HepG2 (cell line): ENCODE data around the gene KIAA0232. TPM values are rescaled to one million over a fixed set of nuclear protein-coding genes. Genes with fewer than 3 reads are reported as not detected.

ENCODE experiments used
- GLI4 ChIP-seq: sonication (generic); formaldehyde crosslinking; IDR thresholded peaks from 2 replicates; pipeline ENCODE4 v1.5.1; 2020; ENCODE audit warnings: missing genetic modification reagents, mild to moderate bottlenecking, moderate library complexity, borderline replicate concordance
- KLF15 ChIP-seq: sonication (generic); formaldehyde crosslinking; IDR thresholded peaks from 2 replicates; pipeline ENCODE4 v1.8.1; 2023; ENCODE audit warnings: borderline replicate concordance, mild to moderate bottlenecking, inconsistent platforms, missing genetic modification reagents, mixed read lengths
- SALL2 ChIP-seq: sonication (generic); formaldehyde crosslinking; IDR thresholded peaks from 2 replicates; pipeline ENCODE4 v1.8.1; 2023; ENCODE audit warnings: mild to moderate bottlenecking, missing genetic modification reagents, inconsistent platforms
- SATB2 ChIP-seq: sonication (generic); formaldehyde crosslinking; IDR thresholded peaks from 2 replicates; pipeline ENCODE4 v1.5.0; 2020; ENCODE audit warnings: missing genetic modification reagents
- SOX6 ChIP-seq, 2 experiments: fragments of 450-650 bp in 1 of 2; sonication (generic) in 1 of 2; formaldehyde crosslinking in 1 of 2; IDR thresholded peaks; 2 replicates each; pipeline versions ENCODE4 v1.4.0 to v1.6.1; 2017 to 2020; ENCODE audit warnings: antibody characterized with exemption in 1 of 2, mild to moderate bottlenecking in 1 of 2, missing genetic modification reagents in 1 of 2
- ZNF275 ChIP-seq: sonication (generic); formaldehyde crosslinking; IDR thresholded peaks from 2 replicates; pipeline ENCODE4 v1.8.0; 2022; ENCODE audit warnings: missing genetic modification reagents, mild to moderate bottlenecking, inconsistent platforms, borderline replicate concordance
- ZNF407 ChIP-seq: sonication (generic); formaldehyde crosslinking; IDR thresholded peaks from one replicate; pipeline ENCODE4 v1.5.1; 2020; ENCODE audit warnings: mild to moderate bottlenecking, missing genetic modification reagents; ENCODE audit errors: not compliant biosample characterization
- ZNF44 ChIP-seq: sonication (generic); formaldehyde crosslinking; IDR thresholded peaks from 2 replicates; pipeline ENCODE4 v1.5.1; 2020; ENCODE audit warnings: mild to moderate bottlenecking, missing genetic modification reagents
- ZNF616 ChIP-seq: sonication (generic); formaldehyde crosslinking; IDR thresholded peaks from 2 replicates; pipeline ENCODE4 v1.5.0; 2020; ENCODE audit warnings: low read depth, mild to moderate bottlenecking, missing genetic modification reagents
- ZNF687 ChIP-seq: sonication (generic); formaldehyde crosslinking; IDR thresholded peaks from 2 replicates; pipeline ENCODE4 v1.5.1; 2020; ENCODE audit warnings: mild to moderate bottlenecking, missing genetic modification reagents, moderate library complexity
- ZNF709 ChIP-seq: sonication (generic); formaldehyde crosslinking; IDR thresholded peaks from 2 replicates; pipeline ENCODE4 v1.5.0; 2020; ENCODE audit warnings: mild to moderate bottlenecking, missing genetic modification reagents
- polyA plus RNA-seq, 8 experiments: library from polyadenylated mRNA; depleted of rRNA in 3 of 8; stranded (reverse) in 7 of 8; unstranded in 1 of 8; fragments of >200 nt; fragmentation: Illumina TruSeq in 4 of 8; extraction: Trizol in 4 of 8; gene quantifications; 2 replicates each; pipeline versions ENCODE4 v1.2.1 to v1.2.3, GENCODE V29; 2011 to 2016; ENCODE audit warnings: low read depth in 4 of 8, missing spikeins in 1 of 8, mixed read lengths in 1 of 8; ENCODE audit not compliant: insufficient read depth in 1 of 8
- total RNA-seq, 5 experiments: library from RNA; depleted of rRNA; stranded (reverse); fragments of >200 nt; fragmentation: Illumina TruSeq; extraction: Trizol; gene quantifications; 2 replicates each; pipeline ENCODE4 v1.2.3, GENCODE V29; 2016; ENCODE audit warnings: low read depth in 1 of 5

The KIAA0232 gene
- total and polyA plus RNA-seq, 2 of the 13 experiments (the other 11 are each of a cell fraction or from before 2014, with no cell fraction given): 7.8 to 17.1 TPM

GRCh38 chr4:6908432-6909112 is 126.0 kb downstream of the KIAA0232 start (continued):
- TF ChIP-seq ZNF275 (CRISPR knock-in tag) (no peak), ZNF616 (CRISPR knock-in tag) (no peak), KLF15 (CRISPR knock-in tag) (no peak), GLI4 (CRISPR knock-in tag) (0 out of 2 replicates have a peak, but pooled peaks have one; percentile 11), ZNF709 (peak; percentile 3; the same call in 1 of the 2 replicates), SOX6 (IDR thresholded peaks at IDR 0.05) (no peak), SOX6 (CRISPR knock-in tag; IDR thresholded peaks at IDR 0.05) (no peak), ZNF407 (peak; percentile 12), SALL2 (CRISPR knock-in tag) (no peak), ZNF687 (CRISPR knock-in tag) (0 out of 2 replicates have a peak, but pooled peaks have one; percentile 6), ZNF44 (CRISPR knock-in tag) (0 out of 2 replicates have a peak, but pooled peaks have one; percentile 49), SATB2 (CRISPR knock-in tag) (no peak)
